Measurements from ENCODE around the gene ENTPD1. TPM values are rescaled to one million over a fixed set of nuclear protein-coding genes. Genes with fewer than 3 reads are reported as not detected.

The ENTPD1 gene
- 0.14 TPM in 1 of 2 replicates, not detected in the other for total RNA-seq

GRCh38 chr10:95756041-95756761 lies at the start of gene ENTPD1:
TSS of gene ENTPD1 (plus strand) at chr10:95756163. CDS start at chr10:95756240, 77 bp downstream.

DNA sequence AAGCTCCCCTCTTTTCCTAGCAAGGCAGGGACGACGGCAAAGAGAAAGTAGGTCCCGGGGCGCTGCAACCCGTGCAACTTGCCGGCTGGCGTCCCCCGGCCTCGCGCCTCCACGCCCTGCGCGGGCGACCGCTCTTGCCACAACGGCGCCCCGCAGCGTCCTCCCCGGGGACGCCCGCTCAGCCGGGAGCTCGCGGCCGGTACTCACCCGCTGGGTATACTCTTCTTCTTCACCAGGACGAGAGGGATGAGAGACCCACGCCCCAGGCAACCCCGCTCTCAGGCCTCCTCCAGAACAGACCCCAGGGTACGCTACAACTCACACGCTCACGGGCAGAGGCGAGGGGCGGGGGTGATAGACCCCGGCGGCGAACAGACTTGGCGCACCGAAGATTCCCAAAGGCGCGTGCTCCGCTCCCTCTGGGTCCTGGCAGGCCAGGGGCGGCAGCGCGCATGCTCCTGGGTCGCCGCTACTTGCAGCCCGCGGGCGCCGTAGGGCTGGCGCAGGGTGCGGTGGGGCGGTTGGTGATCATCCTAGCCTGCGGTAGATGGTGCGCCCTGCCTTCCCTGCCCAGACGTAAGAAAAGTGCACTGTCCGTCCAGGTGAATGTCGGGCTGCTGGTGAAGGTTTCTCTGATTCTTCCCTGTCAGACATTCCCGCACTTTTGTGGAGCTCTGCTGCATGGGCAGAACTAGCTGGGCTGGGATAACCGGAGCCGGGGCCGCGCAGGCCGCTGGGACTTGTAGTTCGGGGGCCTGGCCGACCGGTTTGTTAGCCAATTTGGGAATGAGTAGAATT lies 151.7 kb downstream of the ENTPD1 start, which contains the start of gene CC2D2B:
CC2D2B (plus strand) TSS at position 520 of the 798 bp plus-strand sequence. CDS start 3,349 bp downstream, outside the sequence.

Other genes with a start within 250 kb of the ENTPD1 start
- gene SORBS1, start 194.8 kb upstream of the ENTPD1 start, total RNA-seq: 0.34 and 0.78 TPM in 2 replicates
- 69.4 and 83.6 TPM in 2 replicates for gene ALDH18A1, start 99.5 kb upstream of the ENTPD1 start, total RNA-seq
- 36.9 and 43.1 TPM in 2 replicates for gene TCTN3, start 62.2 kb upstream of the ENTPD1 start, total RNA-seq
- 0.14 TPM in 1 of 2 replicates, not detected in the other for gene CC2D2B, start 151.8 kb downstream of the ENTPD1 start, total RNA-seq

All from nasal cavity respiratory epithelium epithelial cell of viscerocranial mucosa (primary cell).